WERI-Rb-1 (cell line): Measurements from ENCODE around the gene GRIK3.
"Not testable (repeated sequence)": the region's sequence is repeated elsewhere in the genome, so short reads cannot be mapped to it uniquely, and the experiment has no call there.

Experiments used
- DNase-seq: peaks from one replicate; pipeline ENCODE4 v3.0.0-alpha.2; 2020
- H3K27ac ChIP-seq: fragments of 250-450 bp; sonication (Bioruptor Pico); 2 replicates; pipeline ENCODE4 v1.5.1; 2020; ENCODE audit warnings: mild to moderate bottlenecking, moderate library complexity
- H3K27me3 ChIP-seq: fragments of 250-450 bp; sonication (Bioruptor Pico); 2 replicates; pipeline ENCODE4 v1.5.1; 2021; ENCODE audit warnings: mild to moderate bottlenecking, low read depth, moderate library complexity; ENCODE audit not compliant: insufficient read depth, severe bottlenecking
- H3K36me3 ChIP-seq: fragments of 250-450 bp; sonication (Bioruptor Pico); 2 replicates; pipeline ENCODE4 v1.5.1; 2020; ENCODE audit warnings: mild to moderate bottlenecking, moderate library complexity
- H3K4me3 ChIP-seq: 2 replicates; pipeline ENCODE4 v1.5.1; 2011; ENCODE audit warnings: low read depth, mild to moderate bottlenecking, control low read depth, low read length
- H3K9me3 ChIP-seq: fragments of 250-450 bp; sonication (Bioruptor Pico); 2 replicates; pipeline ENCODE4 v1.5.1; 2021; ENCODE audit warnings: mild to moderate bottlenecking, moderate library complexity; ENCODE audit not compliant: severe bottlenecking
- TF ChIP-seq, protein P1 (sequence below): IDR thresholded peaks from 2 replicates; pipeline ENCODE4 v1.5.1; 2011; ENCODE audit warnings: low read depth, mild to moderate bottlenecking, control low read depth, inconsistent platforms, low read length

The GRIK3 gene

GRCh38 chr1:36908096-36908495 lies 126.2 kb downstream of the GRIK3 start:
- TF ChIP-seq, protein P1, sequence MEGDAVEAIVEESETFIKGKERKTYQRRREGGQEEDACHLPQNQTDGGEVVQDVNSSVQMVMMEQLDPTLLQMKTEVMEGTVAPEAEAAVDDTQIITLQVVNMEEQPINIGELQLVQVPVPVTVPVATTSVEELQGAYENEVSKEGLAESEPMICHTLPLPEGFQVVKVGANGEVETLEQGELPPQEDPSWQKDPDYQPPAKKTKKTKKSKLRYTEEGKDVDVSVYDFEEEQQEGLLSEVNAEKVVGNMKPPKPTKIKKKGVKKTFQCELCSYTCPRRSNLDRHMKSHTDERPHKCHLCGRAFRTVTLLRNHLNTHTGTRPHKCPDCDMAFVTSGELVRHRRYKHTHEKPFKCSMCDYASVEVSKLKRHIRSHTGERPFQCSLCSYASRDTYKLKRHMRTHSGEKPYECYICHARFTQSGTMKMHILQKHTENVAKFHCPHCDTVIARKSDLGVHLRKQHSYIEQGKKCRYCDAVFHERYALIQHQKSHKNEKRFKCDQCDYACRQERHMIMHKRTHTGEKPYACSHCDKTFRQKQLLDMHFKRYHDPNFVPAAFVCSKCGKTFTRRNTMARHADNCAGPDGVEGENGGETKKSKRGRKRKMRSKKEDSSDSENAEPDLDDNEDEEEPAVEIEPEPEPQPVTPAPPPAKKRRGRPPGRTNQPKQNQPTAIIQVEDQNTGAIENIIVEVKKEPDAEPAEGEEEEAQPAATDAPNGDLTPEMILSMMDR, result no peak
- no peak for DNase-seq
- H3K9me3 ChIP-seq, result no peaks in the 10 kb centered on the region
- H3K27ac ChIP-seq, result no peak overlapping the region
- no peak overlapping the region for H3K4me3 ChIP-seq
- H3K27me3 ChIP-seq, result no peaks in the 10 kb centered on the region
- H3K36me3 ChIP-seq, result no peaks in the 10 kb centered on the region; the same call in 1 of the 2 replicates

GRCh38 chr1:36906555-36906954 lies 127.8 kb downstream of the GRIK3 start:
- TF ChIP-seq, protein P1, result no peak
- no peaks in the 10 kb centered on the region for H3K27me3 ChIP-seq
- H3K27ac ChIP-seq, result no peak overlapping the region

GRCh38 chr1:36905941-36906340 lies 128.4 kb downstream of the GRIK3 start:
- TF ChIP-seq, protein P1, result no peak
- H3K36me3 ChIP-seq, result no peaks in the 10 kb centered on the region; the same call in 1 of the 2 replicates
- H3K27me3 ChIP-seq, result no peaks in the 10 kb centered on the region
- H3K27ac ChIP-seq, result no peak overlapping the region
- no peak overlapping the region for H3K4me3 ChIP-seq
- H3K9me3 ChIP-seq, result no peaks in the 10 kb centered on the region
- DNase-seq, result no peak

More at GRCh38 chr1:36906555-36906954, 127.8 kb downstream of the GRIK3 start:
- H3K36me3 ChIP-seq, result no peaks in the 10 kb centered on the region; the same call in 1 of the 2 replicates
- no peak overlapping the region for H3K4me3 ChIP-seq
- DNase-seq, result no peak
- H3K9me3 ChIP-seq, result no peaks in the 10 kb centered on the region

- Histone ChIP-seq H3K9me3 (peaks cover 8% of the 10 kb centered on the region), H3K27ac (no peak overlapping the region), H3K4me3 (no peak overlapping the region), H3K36me3 (no peaks in the 10 kb centered on the region; the same call in 1 of the 2 replicates), H3K27me3 (no peaks in the 10 kb centered on the region)
- DNase-seq, result no peak
- TF ChIP-seq, protein P1, result no peak
These were observed 134.2 kb downstream of the GRIK3 start for GRCh38 chr1:36900128-36900527.

DNA sequence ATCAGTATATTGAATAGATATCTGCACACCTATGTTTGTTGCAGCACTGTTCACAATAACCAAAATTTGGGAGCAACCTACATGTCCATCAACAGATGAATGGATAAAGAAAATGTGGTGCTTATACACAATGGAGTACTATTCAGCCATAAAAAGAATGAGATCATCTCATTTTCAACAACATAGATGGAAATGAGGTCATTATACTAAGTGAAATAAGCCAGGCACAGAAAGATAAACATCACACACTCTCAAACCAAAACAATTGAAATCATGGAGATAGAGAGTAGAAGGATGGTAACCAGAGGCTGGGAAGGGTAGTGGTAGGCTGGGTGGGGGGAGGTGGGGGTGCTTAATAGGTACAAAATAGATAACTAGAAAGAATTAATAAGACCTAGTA lies 136.5 kb downstream of the GRIK3 start:
- not testable (repeated sequence) for H3K4me3 ChIP-seq, DNase-seq, H3K27me3 ChIP-seq, H3K27ac ChIP-seq, H3K9me3 ChIP-seq, H3K36me3 ChIP-seq

- H3K27ac ChIP-seq, result no peak overlapping the region
- H3K36me3 ChIP-seq, result peaks cover 12% of the 10 kb centered on the region
- H3K4me3 ChIP-seq, result no peak overlapping the region
- TF ChIP-seq, protein P1, result no peak
- H3K27me3 ChIP-seq, result no peaks in the 10 kb centered on the region
- H3K9me3 ChIP-seq, result peaks cover 8% of the 10 kb centered on the region
- DNase-seq, result no peak
These were observed 139.5 kb downstream of the GRIK3 start for GRCh38 chr1:36894824-36895223.
